Ascending aorta (tissue), 2 donors: ENCODE results near the gene TWF2. TPM values are rescaled to one million over a fixed set of nuclear protein-coding genes. Genes with fewer than 3 reads are reported as not detected.
A peak's percentile ranks its signal among the peaks of the same experiment; 100 is the strongest.
"Not testable (repeated sequence)": the region's sequence is repeated elsewhere in the genome, so short reads cannot be mapped to it uniquely, and the experiment has no call there.

ENCODE experiments used
- DNase-seq, 2 donors: peaks; one replicate each; pipeline ENCODE4 v3.0.0-alpha.2; 2019; ENCODE audit warnings: low spot score in 2 of 2
- H3K27ac ChIP-seq, 2 donors: fragments of 200-600 bp; sonication (generic); one replicate each; pipeline ENCODE4 v1.5.1; 2016 to 2017; ENCODE audit warnings: mild to moderate bottlenecking in 1 of 2
- H3K27me3 ChIP-seq: fragments of 200-600 bp; sonication (generic); one replicate; pipeline ENCODE4 v1.5.1; 2017
- H3K36me3 ChIP-seq, 2 donors: fragments of 200-600 bp; sonication (generic); one replicate each; pipeline ENCODE4 v1.5.1; 2016
- H3K4me1 ChIP-seq, 2 donors: fragments of 200-600 bp; sonication (generic); one replicate each; pipeline ENCODE4 v1.5.1; 2016 to 2017; ENCODE audit warnings: mild to moderate bottlenecking in 1 of 2
- H3K4me3 ChIP-seq, 2 donors: fragments of 200-600 bp; sonication (generic); one replicate each; pipeline ENCODE4 v1.5.1; 2016 to 2017; ENCODE audit warnings: mild to moderate bottlenecking in 1 of 2
- H3K9me3 ChIP-seq, 2 donors: fragments of 200-600 bp; sonication (generic); one replicate each; pipeline ENCODE4 v1.5.1; 2016
- CTCF ChIP-seq, 3 experiments: fragments of 200-600 bp in 2 of 3; fragments of 450-650 bp in 1 of 3; sonication (generic) in 2 of 3; IDR thresholded peaks; one replicate each; pipeline ENCODE4 v1.5.1; 2016 to 2019; ENCODE audit warnings: antibody characterized with exemption in 3 of 3, mild to moderate bottlenecking in 1 of 3, moderate library complexity in 1 of 3
- intact Hi-C: fragments of 100-400 bp; cut with DNase I; formaldehyde crosslinking; loops from one replicate; pipeline ENCODE4 v1.15.1; 2023
- total RNA-seq: library from RNA; depleted of rRNA; stranded (reverse); fragments of >200 nt; gene quantifications from one replicate; pipeline ENCODE4 v1.1.0, GENCODE V29; 2016

Gene TWF2
- 162 TPM for total RNA-seq

GRCh38 chr3:52238761-52239701 is at the start of gene TWF2:
TSS of gene TWF2 (minus strand) at chr3:52239158. CDS start at chr3:52239016, 142 bp downstream.
- Histone ChIP-seq H3K36me3 (peaks cover 0 to 8% of the 10 kb centered on the region in 2 donors), H3K27ac (peak within 1 kb of the TSS; percentile 88 to 89), H3K9me3 (no peaks in the 10 kb centered on the region), H3K4me3 (peak within 1 kb of the TSS; percentile 90 to 99), H3K4me1 (peaks cover 9 to 32% of the 10 kb centered on the region in 2 donors), H3K27me3 (no peaks in the 10 kb centered on the region)
- peak in 1 of 2 donors; percentile 90 for DNase-seq
- TF ChIP-seq CTCF (IDR thresholded peaks at IDR 0.05), result peak in 2 of 3 experiments; percentile 47 to 55
- intact Hi-C loops, result loop anchor here (2.0 to 10.0 kb wide), 4 partner anchors 40 to 166 kb away; partner anchors contain the start of genes GLYCTK, POC1A and WDR82

DNA sequence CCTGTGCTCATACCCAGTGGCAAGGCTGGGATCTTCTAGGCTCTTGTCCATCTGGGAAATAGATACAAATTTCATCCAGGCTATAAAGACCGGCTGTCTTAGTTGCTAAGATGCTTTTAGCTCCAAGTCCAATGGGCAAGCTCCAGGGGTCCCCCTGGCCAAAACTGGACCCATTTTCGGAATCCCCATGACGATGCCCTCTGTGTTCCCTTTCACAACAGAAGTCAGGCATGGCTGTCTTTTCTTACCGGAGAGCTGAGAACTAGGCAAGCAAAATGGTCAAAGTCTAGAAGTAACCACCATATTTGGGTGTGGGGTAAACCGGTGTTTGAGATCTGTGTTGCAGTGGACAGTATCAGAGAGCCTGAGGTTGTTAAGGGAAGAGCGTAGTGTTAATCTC is 49.7 kb upstream of the TWF2 start:
- Histone ChIP-seq H3K9me3 (no peaks in the 10 kb centered on the region), H3K27ac (peak overlapping the region in 1 of 2 donors; percentile 98), H3K4me3 (peak overlapping the region; percentile 68 to 74), H3K36me3 (peaks cover 12 to 22% of the 10 kb centered on the region in 2 donors), H3K27me3 (no peaks in the 10 kb centered on the region), H3K4me1 (peaks cover 0 to 13% of the 10 kb centered on the region in 2 donors)
- no peak for DNase-seq
- TF ChIP-seq CTCF (IDR thresholded peaks at IDR 0.05), result no peak
- intact Hi-C loops, result loop anchor here (5.0 to 10.0 kb wide), 2 partner anchors 244 to 314 kb away; partner anchors contain the start of genes ABHD14A, ABHD14B and NT5DC2

DNA sequence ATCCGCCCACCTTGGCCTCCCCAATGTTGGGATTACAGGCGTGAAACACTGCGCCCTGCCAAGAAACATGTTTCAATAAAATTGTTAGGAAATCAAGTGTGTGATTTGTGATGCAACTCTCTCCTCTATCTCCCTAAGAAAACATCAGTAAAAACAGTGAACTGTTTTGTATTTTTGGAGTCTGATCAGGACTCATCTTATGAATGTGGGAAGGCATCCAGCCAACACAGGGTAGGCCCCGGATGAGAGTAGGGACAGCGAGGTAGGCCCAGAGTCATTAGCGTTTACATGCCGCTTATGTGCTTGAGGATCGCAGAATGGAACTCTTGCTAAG is 47.8 kb upstream of the TWF2 start:
- intact Hi-C loops, result loop anchor here (1.0 to 10.0 kb wide), 5 partner anchors 8 to 312 kb away; partner anchors contain the start of genes ABHD14A, ABHD14B, NT5DC2 and POC1A
- Histone ChIP-seq H3K27me3 (no peaks in the 10 kb centered on the region), H3K4me3 (peak overlapping the region; percentile 68 to 74), H3K4me1 (peaks cover 0 to 21% of the 10 kb centered on the region in 2 donors), H3K27ac (peak overlapping the region; percentile 94 to 98), H3K9me3 (no peaks in the 10 kb centered on the region), H3K36me3 (peaks cover 0 to 6% of the 10 kb centered on the region in 2 donors)
- no peak for DNase-seq
- TF ChIP-seq CTCF (IDR thresholded peaks at IDR 0.05), result no peak

GRCh38 chr3:52284051-52284450 is 45.1 kb upstream of the TWF2 start:
- H3K27ac ChIP-seq, result peak overlapping the region; percentile 15 to 38
- intact Hi-C loops, result loop anchor here (10.0 kb wide), 1 partner anchor 309 kb away; the partner anchor contains the start of genes ABHD14A and ABHD14B
- H3K9me3 ChIP-seq, H3K36me3 ChIP-seq, DNase-seq, H3K27me3 ChIP-seq, H3K4me3 ChIP-seq: not testable (repeated sequence)
- peaks cover 0 to 38% of the 10 kb centered on the region in 2 donors for H3K4me1 ChIP-seq

- no peaks in the 10 kb centered on the region for H3K27me3 ChIP-seq
- H3K27ac ChIP-seq, result peak overlapping the region; percentile 38 to 65
- intact Hi-C loops, result loop anchor here (10.0 kb wide), 1 partner anchor 309 kb away; the partner anchor contains the start of genes ABHD14A and ABHD14B
- H3K4me1 ChIP-seq, result peaks cover 0 to 33% of the 10 kb centered on the region in 2 donors
- H3K4me3 ChIP-seq, result no peak overlapping the region
- no peaks in the 10 kb centered on the region for H3K36me3 ChIP-seq
- no peaks in the 10 kb centered on the region for H3K9me3 ChIP-seq
- no peak for DNase-seq
- no peak for TF ChIP-seq CTCF (IDR thresholded peaks at IDR 0.05)
Observed at GRCh38 chr3:52283306-52283705, 44.3 kb upstream of the TWF2 start.
